Fibroblast of lung (primary cell): ENCODE data around the gene SPEG.

Source experiments
- CTCF ChIP-seq, 2 donors: IDR thresholded peaks in 1 of 2; conservative IDR thresholded peaks in 1 of 2; 1 replicate in 1 of 2; 2 replicates in 1 of 2; pipeline ENCODE4 v1.5.1; 2011 to 2012; ENCODE audit warnings: low read length in 2 of 2, control low read depth in 1 of 2, inconsistent platforms in 1 of 2, low read depth in 1 of 2, mild to moderate bottlenecking in 1 of 2
- EZH2 ChIP-seq: IDR thresholded peaks from 2 replicates; pipeline ENCODE4 v1.5.1; 2012; ENCODE audit warnings: low read length, control low read depth, mild to moderate bottlenecking; ENCODE audit errors: missing control alignments

GRCh38 chr2:219501849-219502248 lies 67.2 kb downstream of the SPEG start:
- TF ChIP-seq CTCF (conservative IDR thresholded peaks at IDR 0.05 in 1 of 2, IDR thresholded peaks at IDR 0.05 in 1 of 2; ENCODE audit: low read depth in 1 of 2, low read length in 2 of 2) (no peak), EZH2 (no peak)
